ENCODE data around the gene TM9SF1.

GRCh38 chr14:24207625-24208024 lies 12.4 kb upstream of the TM9SF1 start:
- TF ChIP-seq POLR2AphosphoS5 (IDR thresholded peaks at IDR 0.05) (no peak), CTCF (IDR thresholded peaks at IDR 0.05) (no peak), POLR2A (IDR thresholded peaks at IDR 0.05) (no peak)

Data from suprapubic skin (tissue), 4 donors.